Right lung (tissue), 5 donors: ENCODE results near the gene TRAPPC6A. TPM values are rescaled to one million over a fixed set of nuclear protein-coding genes. Genes with fewer than 3 reads are reported as not detected.

Experiments used
- DNase-seq, 2 donors: peaks; one replicate each; pipeline ENCODE4 v3.0.0-alpha.2; 2013
- polyA plus RNA-seq, 5 donors: library from polyadenylated mRNA; unstranded; fragments of 120-200 nt; gene quantifications; one replicate each; pipeline versions ENCODE4 v1.2.1 to v1.2.3, GENCODE V29; 2013; ENCODE audit warnings: inconsistent platforms in 1 of 5, low replicate concordance in 1 of 5; ENCODE audit not compliant: insufficient read length in 5 of 5, insufficient read depth in 1 of 5

Gene TRAPPC6A
- polyA plus RNA-seq, 5 donors: 18.7 to 37.7 (median 24.4) TPM

DNA sequence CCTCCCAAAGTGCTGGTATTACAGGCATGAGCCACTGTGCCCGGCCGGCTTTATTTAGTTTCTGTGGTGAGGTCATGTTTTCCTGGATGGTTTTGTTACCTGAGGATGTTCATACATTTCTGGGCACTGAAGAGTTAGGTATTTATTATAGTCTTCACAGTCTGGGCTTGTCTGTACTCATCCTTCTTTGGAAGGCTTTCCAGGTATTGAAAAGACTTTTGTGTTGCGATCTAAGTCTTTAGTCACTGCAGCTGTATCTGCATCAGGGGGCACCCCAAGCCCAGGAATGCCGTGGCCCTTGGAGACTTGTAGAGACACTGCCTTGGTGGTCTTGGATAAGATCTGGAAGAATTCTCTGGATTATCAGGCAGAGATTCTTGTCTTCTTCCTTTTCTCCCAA, 13.3 kb upstream of the TRAPPC6A start:
- no peak for DNase-seq

DNA sequence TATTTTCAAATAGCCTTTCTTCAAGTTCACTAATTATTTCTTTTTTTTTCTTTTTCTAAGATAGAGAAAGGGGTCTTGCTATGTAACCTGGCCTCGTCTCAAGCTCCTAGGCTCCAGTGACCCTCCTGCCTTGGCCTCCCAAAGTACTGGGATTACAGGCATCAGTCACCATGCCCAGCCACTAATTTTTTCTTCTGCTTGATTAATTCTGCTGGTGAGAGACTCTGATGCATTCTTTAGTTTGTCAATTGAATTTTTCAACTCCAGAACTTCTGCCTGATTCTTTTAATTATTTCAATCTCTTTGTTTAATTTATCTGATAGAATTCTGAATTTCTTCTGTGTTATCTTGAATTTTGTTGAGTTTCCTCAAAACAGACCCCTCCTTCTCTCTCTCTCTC, 11.9 kb upstream of the TRAPPC6A start:
- DNase-seq: no peak

DNA sequence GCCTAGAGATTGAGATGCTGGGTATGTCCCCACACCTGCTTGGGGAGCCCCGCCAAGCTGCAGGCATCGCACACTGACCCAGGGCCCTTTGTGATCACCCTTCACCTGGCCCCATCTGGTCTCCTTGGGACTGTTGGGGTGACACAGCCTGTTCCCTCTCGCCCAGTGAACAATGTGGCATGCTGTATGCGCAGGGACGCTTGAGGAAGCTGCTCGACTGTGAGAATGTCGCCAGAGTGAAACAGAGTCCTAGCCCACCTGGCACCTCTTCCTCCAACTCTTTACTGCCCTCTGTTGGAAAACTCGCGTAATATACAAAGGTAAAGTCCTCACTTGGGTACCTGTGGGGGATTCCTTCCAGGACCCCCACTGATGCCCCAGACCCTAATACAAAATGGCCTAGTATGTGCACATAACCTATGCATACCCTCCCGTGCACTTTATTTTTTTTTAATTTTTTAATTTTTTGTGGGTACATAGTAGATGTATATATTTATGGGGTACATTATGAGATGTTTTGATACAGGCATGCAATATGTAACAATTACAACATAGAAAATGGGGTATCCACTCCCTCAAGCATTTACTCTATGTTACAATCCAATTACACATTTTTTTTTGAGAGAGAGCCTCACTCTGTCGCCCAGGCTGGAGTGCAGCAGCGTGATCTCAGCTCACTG, 9.5 kb upstream of the TRAPPC6A start:
- no peak for DNase-seq

DNA sequence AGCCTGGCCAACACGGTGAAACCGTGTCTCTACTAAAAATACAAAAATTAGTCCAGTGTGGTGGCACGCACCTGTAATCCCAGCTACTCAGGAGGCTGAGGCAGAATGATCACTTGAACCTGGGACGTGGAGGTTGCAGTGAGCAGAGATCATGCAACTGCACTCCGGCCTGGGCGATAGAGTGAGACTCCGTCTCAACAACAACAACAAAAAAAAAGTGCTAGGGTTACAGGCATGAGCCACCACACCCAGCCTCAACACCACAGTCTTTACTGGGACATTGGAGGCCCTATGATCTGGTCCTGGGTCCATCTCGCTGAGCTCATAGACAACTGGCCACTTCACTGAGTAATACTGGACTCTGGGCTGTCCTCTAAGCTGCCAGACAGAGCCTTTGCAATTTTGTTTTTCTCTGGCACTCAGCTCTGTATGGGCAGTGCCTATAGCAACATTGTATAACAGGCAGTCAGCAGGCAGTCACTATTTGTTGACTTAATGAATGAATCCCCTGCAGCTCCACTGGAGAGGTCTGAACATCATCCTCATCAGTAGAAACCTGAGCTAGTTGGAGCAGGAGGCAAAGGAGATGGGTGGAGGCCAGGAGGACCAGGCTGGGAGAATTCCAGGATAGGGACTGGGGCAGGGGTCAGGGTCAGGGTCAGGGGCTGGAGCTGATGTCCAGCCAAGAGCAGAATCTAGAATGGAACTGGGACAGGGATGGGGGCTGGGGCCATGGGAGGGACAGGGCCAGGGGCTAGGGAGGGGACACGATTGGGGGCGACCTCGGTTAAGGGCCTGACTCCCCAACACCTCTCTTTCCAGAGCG, 8.7 kb upstream of the TRAPPC6A start:
- DNase-seq: no peak

DNA sequence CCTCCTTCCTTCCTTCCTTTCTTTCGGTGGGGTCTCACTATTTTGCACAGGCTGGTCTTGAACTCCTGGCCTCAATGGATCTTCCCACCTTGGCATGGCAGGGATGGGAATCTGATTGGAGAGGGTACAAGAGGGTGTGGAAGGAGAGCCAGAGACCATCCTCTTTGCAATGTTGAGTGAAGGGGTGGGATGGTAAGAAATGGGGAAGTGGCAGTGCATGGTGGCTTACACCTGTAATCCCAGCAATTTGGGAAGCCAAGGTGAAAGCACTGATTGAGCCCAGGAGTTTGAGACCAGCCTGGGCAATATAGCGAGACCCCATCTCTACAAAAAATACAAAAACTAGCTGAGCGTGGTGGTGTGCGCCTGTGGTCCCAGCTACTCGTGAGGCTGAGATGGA, 6.1 kb upstream of the TRAPPC6A start:
- DNase-seq: no peak

DNA sequence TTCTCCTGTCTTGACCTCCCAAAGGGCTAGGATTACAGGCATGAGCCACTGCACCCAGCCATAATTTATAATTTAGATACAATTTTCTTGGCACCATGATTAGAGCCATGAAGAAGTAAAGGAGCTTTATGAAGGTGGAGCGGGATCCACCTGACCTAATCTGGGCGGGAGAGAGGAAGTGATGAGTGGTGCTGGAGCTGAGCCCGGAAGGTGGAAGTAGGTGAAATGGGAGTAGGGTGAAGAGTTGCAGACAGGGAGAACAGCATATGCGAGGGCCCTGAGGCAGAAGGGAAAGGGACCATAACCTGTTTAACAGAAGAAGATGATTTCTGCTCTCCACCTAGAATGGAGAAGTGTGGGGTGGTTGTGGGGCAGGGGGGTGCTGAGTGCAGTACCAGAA, 4.7 kb upstream of the TRAPPC6A start:
- no peak for DNase-seq

DNA sequence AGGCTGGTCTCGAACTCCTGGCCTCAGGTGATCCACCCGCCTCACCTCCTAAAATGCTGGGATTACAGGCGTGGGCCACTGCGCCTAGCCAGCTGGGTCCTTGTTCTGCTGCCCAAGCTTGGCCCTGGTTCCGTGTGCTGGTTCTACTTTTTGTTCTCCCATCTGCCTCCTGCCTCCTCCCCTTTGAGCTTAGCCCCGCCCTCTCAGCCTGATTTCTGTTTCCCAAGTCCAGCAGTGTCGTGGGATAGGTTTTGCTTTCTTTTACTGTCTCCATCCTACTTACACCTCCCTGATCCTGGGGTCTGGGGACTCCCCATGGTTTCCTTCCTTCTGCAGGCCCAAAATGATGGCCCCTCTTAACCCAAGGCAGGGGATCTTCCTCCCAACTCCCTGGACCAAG, 2.9 kb upstream of the TRAPPC6A start:
- no peak for DNase-seq

DNA sequence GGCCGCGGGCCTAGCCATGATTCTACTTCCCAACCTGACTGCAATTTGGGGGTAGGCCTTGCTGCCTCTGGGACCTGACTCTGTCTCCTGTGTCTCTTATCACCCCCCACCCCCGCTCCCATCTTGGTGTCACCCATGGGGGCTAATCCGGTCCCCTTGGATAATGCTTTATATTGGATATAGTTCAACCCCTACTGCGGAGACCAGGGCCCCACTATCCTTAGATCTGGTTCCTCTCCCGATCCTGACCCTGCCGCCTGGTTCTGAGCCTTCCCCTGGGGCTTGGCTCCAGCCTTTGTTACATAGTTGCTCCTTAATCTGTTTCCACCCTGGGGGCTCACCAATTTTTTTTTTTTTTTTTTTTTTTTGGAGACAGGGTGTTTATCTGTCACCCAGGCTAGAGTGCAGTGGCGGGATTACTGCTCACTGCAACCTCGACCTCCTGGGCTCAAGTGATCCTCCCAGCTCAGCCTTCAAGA, 1.9 kb upstream of the TRAPPC6A start:
- DNase-seq: no peak

DNA sequence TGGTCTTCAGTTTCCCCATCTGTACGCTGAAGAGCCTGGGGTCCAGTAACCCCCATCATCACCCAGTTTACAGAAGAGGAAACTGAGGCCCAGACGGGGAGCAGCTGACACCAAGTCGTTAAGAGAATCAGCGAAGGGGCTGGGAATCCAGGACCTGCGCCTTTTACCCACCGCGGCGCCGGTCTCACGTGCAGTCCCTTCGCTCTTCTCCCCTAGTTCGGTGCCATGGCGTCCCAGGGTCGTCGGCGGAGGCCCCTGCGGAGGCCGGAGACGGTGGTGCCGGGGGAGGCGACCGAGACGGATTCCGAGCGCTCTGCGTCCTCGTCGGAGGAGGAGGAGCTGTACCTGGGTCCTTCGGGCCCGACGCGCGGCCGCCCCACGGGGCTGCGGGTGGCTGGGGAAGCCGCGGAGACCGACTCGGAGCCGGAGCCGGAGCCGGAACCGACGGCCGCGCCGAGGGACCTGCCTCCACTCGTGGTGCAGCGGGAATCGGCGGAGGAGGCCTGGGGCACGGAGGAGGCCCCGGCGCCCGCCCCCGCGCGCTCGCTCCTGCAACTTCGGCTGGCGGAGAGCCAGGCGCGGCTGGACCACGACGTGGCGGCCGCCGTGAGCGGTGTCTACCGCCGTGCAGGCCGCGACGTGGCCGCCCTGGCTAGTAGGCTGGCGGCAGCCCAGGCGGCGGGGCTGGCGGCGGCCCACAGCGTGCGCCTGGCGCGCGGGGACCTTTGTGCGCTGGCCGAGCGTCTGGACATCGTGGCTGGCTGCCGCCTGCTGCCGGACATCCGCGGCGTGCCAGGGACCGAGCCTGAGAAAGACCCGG, 1.2 kb upstream of the TRAPPC6A start:
- DNase-seq: no peak

DNA sequence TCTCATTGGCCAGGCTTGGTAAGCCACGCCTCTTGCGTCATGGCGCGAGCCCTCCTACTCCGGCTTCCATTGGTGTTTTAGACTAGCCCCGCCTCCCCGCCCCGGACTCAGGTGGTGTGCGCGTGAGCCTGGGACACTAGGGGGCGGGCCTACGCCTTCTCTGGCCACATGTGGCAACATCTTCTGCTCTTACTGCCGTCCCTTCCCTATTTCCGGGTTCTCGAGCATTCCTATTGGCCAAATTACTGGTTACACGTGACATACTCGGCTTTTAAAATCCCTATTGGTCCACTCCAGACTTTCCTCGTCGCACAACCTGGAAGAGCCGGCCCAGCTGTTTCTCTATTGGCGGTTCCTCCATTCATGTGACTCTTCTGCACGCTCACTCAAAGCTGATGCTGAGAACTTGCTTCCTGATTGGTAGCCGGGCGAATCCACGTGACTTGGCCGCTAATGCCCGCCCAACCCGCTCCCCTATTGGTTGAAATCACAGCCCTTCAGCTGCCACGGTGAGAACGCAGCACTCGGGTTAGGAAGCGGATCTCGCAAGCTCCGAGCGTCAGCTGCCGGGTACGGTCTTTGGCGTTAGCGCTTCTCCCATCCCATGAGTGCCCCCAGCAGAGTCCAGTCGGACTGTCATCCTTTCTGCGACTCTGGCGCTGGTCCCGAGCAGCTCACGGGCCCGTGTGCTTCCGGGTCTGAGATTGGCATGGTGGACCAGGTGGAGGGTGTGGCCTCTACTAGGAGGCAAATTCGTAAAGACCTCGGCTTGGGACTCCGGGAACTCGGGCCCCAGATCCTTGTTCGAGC, 430 bp upstream of the TRAPPC6A start, which contains the start of gene BLOC1S3:
BLOC1S3 (plus strand) TSS at position 523 of the 810 bp plus-strand sequence. CDS start 513 bp downstream, outside the sequence.
- DNase-seq: peak; percentile 99 to 100

DNA sequence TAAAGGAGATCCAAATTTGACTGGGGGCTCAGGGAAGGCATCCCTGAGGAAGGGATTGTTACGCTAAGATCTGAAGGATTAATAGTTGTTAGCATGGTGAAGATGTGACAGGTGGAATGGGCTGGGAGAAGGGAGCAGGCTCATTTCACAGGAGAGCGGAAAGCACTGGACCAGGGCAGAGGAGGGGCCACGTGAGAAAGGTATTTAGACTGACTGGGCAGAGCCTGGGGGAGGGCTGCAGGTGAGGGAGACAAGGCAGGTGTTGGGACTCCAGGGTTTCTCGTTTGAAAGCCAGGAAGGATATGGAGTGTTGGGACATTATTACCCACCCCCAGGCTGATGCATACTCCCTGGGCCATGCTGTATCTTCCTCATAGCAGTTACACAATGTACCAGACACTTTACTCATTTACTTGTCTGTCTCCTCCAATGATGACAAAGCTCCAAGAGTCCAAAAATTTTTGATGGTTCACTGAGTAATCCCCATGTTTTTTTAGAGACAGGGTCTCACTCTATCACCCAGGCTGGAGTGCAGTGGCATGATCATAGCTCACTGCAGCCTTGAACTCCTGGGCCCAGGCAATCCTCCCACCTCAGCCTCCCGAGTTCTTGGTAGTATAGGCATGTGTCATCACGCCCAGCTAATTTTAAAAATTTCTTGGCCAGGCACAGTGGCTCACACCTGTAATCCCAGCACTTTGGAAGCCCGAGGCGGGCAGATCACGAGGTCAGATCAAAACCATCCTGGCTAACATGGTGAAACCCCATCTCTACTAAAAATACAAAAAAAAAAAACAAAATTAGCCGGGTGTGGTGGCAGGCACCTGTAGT, 2.3 kb downstream of the TRAPPC6A start:
- no peak for DNase-seq

DNA sequence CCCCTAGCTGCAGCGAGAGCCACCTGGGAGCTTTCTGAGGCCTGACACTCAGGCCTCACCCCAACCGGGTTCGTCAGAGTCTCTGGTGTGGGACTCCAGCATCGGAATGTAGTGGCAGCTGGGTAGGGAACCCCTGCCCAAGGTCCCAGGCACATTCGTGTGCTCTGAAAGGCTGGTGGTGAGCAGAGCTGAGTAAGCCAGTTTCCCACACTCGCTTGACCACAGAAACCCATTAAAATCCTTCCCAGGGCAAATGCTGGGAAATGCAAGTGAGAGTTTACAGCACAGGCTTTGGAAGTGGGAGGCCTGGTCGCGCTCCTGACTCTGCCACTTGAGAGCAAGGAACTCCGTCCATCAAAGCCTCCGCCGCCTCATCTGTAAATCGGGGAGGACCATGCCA, 4.2 kb downstream of the TRAPPC6A start:
- DNase-seq: no peak

DNA sequence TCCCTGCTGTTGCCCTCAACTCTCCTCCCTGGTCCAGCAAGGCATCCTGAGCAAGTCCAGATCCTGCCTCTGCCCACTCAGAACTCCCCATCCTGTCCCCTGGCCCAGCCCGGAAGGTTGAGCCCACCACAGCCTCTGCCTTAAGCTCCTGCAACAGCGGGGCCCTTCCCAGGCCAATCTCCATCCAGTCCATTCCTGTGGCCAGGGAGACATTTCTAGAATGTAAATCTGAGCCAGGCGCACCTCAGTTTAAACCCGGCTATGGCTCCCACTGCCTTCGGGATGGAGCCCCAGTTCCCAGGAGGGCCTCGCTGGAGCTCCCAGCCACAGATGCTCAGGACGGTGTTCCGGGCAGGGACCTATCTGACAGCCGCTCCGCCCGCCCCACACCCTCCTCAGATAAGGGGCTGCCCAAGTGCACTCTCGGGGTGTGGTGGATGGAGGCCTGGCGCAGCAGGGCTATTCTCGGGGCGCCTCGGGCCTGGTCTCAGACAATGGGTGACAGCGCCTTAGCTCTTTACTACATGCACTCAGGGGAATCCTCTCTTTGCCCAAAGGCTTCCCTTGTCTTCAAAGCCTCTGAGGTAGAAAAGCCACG, 5.3 kb downstream of the TRAPPC6A start:
- no peak for DNase-seq

DNA sequence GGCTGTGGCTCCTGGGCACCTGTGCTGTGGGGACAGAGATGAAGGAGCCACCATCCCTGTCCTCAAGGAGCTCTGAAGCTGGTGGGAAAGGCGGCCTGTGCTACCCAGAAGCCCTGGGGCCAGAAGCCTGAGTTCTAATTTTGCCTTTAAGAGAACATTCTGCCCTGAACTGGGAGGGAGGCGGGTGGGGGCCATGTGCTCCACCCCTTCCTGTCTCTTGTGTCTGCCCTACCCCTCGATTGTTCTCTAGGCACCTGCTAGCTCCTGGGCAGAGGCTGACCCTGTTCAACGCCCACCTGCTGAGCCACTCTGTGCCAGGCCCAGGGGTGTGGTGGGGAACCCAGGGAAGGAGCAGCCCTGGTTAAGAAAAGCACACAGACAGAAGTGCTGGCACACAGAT, 5.9 kb downstream of the TRAPPC6A start:
- no peak for DNase-seq

DNA sequence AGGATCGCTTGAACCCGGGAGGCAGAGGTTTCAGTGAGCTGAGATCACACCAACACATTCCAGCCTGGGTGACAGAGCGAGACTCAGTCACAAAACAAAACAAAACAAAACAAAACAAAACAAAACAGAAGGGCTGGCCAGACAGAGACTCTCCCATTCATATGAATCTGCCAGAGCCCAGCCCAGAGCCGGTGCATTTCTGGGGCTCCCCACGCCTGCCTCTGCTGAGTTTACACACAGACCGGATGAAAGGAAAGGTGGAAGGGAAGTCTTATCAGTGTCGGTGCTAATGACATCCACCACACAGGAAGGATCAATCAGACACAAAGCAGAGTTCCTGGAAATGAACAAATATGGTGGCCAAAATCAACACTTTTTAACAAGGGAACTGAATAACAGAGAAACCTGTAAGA, 6.8 kb downstream of the TRAPPC6A start:
- no peak for DNase-seq

DNA sequence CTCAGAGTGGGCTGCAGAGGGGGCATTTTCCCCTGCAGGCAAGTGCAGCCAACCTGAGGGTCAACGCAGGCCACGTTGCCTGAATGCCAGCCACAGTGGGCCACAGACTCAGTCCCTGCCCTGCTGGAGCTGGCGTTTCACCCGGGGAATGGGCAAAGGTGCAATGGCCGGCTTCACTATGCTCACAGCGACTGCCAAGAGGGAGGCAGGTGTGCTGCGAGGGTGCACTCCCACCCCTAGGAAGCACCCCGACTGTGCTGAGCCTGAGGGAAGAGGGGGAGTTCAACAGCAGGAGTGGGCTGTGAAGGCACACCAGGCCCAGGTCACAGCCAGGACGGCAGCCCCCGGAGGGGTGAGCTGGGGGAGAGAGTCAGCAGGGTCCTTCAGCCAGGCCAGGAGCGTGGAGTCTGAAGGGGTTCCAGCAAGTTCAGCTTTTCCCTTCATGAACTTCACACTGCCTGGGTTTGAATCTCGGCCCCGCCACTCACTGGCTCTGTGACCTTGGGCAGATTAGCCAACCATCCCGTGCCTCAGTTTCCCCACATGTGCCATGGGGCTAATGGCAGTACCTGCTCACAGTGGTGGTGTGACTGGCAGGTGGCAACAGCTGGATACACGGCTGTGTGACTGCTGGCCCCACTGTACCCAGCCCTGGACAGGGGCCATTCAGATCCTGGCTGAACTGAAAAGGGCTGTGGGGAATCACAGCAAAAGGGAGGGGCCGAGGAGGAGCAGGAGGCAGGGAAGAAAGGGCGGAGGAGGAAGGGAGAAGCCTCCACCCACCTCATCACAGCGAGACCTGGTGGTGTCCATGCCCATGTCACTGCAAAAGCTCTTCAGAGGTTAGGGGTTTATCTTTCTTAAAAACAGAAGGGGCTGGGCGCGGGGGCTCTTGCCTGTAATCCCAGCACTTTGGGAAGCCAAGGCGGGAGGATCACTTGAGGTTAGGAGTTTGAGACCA, 7.6 kb downstream of the TRAPPC6A start:
- DNase-seq: no peak

DNA sequence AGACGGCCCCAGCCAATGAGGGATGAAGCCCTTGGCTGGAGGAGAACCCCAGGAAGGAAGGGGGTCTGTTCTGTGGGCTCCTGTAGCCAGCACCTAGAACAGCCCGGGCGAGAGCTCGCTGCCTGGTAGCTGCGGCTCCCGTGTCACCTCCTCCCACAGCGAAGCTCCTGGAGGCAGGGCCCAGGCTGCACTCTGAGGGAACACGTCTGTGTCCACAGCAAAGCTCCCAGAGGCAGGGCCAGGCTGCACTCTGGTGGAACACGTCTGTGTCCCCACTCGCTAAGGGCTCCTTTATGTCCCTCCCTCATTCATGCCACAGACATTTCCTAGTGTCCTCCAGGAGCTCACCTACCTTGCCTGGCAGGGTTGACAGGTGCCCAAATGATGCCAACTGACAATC, 8.4 kb downstream of the TRAPPC6A start:
- DNase-seq: no peak

DNA sequence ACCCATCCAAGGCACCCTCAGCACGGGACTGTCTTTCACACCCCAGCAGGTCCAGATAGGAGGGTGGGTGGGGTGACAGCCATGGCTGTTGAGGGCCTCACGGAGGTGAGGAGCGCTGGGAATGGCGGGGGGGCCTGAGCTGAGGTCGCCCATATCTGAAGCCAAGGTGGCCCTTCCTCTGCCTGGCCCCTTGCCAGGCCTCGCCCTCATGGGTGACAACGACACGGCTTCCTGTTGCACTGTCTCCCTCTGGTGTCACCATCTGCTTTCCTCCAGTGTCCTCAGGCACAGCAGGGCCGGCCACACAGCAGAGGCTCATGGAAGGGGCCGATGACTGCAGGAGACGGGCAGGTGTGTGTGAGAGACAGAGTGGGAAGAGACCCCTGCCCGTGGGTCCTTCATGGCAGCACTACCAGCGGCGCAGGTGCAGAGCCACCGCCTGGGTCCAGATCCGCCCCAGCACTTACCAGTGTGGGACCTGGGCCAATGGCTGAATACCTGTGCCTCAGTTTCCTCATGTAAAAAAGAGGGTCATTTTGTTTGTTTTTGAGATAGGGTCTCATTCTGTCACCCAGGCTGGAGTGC, 9.2 kb downstream of the TRAPPC6A start:
- DNase-seq: no peak
